Measurements from ENCODE around the gene AP3D1.
A peak's percentile ranks its signal among the peaks of the same experiment; 100 is the strongest.

The AP3D1 gene

DNA sequence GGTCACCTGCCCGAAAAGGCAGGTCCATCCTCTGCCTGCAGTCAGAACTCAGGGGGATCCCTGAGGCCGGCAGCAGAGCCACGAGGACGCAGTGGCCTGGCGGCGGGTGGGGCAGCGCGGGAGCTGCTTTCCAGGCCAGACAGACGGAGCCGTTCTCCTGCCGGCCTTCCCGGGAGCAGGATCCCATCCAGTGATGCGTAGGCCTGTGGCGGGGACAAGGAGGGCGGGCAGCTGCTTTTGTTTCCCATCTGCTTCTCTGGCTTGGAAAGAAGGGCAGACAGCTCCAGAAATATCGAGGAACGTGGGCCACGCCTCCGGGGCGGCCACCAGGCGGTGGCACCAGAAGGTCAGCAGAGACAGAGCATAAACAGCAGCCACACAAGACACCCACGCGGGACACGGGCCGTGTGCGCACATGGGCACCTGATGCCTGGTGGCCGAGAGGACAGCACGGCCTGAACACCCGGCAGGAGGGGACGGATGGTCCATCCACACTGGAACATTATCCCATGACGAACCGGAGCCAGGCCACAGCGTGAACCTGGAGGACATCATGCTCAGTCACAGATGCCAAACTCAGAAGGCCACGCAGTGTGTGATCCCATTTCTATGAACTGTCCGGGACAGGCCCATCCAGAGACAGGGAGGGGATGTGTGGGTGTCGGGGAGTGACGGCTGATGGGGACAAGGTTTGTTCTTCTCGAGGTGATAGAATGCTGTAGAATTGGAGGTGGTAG lies 86.4 kb downstream of the AP3D1 start:
- TF ChIP-seq, protein P1, sequence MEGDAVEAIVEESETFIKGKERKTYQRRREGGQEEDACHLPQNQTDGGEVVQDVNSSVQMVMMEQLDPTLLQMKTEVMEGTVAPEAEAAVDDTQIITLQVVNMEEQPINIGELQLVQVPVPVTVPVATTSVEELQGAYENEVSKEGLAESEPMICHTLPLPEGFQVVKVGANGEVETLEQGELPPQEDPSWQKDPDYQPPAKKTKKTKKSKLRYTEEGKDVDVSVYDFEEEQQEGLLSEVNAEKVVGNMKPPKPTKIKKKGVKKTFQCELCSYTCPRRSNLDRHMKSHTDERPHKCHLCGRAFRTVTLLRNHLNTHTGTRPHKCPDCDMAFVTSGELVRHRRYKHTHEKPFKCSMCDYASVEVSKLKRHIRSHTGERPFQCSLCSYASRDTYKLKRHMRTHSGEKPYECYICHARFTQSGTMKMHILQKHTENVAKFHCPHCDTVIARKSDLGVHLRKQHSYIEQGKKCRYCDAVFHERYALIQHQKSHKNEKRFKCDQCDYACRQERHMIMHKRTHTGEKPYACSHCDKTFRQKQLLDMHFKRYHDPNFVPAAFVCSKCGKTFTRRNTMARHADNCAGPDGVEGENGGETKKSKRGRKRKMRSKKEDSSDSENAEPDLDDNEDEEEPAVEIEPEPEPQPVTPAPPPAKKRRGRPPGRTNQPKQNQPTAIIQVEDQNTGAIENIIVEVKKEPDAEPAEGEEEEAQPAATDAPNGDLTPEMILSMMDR (IDR thresholded peaks at IDR 0.05; ENCODE audit: unreplicated experiment in 3 of 3): no peak
- Mint-ChIP-seq H3K36me3 (ENCODE audit: low read depth) (no peaks in the 10 kb centered on the region), H3K27ac (peak overlapping the region; percentile 58 to 70 (median 62)), H3K4me3 (peak overlapping the region in 2 of 3 experiments; percentile 27 to 33), H3K4me1 (peaks cover 20% of the 10 kb centered on the region), H3K27me3 (ENCODE audit: low read depth) (no peaks in the 10 kb centered on the region), H3K9me3 (no peaks in the 10 kb centered on the region)

DNA sequence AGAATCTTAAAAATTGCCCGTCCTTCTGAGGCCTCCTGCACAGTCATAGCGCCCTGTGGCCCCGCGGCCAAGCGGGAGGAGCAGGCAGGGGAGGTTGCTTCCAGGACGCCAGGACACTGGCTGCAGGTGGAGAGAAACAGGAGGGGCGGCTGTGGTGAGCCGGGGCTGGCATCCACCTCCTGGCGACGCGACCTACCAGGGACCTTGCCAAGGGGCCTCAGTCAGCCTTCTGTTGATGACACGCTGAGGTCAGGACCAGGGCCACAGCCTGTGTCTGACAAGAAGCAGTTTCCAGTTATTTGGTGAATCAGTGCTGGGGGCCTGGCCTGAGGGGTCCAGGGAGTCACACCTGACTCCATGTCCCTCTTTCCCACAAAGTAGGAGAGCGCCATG lies 87.0 kb downstream of the AP3D1 start:
- H3K27ac Mint-ChIP-seq: peak overlapping the region in 2 of 3 experiments; percentile 58 to 70
- H3K4me1 Mint-ChIP-seq: peaks cover 22% of the 10 kb centered on the region
- no peaks in the 10 kb centered on the region for H3K27me3 Mint-ChIP-seq (ENCODE audit: low read depth)
- H3K36me3 Mint-ChIP-seq (ENCODE audit: low read depth): no peaks in the 10 kb centered on the region
- peak overlapping the region in 1 of 3 experiments; percentile 27 for H3K4me3 Mint-ChIP-seq
- TF ChIP-seq, protein P1 (IDR thresholded peaks at IDR 0.05; ENCODE audit: unreplicated experiment in 3 of 3): no peak
- H3K9me3 Mint-ChIP-seq: no peaks in the 10 kb centered on the region

GRCh38 chr19:2063824-2064223 lies 87.5 kb downstream of the AP3D1 start:
- TF ChIP-seq, protein P1 (IDR thresholded peaks at IDR 0.05; ENCODE audit: unreplicated experiment in 3 of 3): no peak
- no peaks in the 10 kb centered on the region for H3K27me3 Mint-ChIP-seq (ENCODE audit: low read depth)
- H3K27ac Mint-ChIP-seq: peak overlapping the region; percentile 33 to 86 (median 85)
- H3K4me3 Mint-ChIP-seq: peak overlapping the region; percentile 54 to 71 (median 58)
- H3K4me1 Mint-ChIP-seq: peaks cover 27% of the 10 kb centered on the region
- H3K36me3 Mint-ChIP-seq (ENCODE audit: low read depth): no peaks in the 10 kb centered on the region
- no peaks in the 10 kb centered on the region for H3K9me3 Mint-ChIP-seq

- Mint-ChIP-seq H3K4me1 (peaks cover 27% of the 10 kb centered on the region), H3K9me3 (no peaks in the 10 kb centered on the region), H3K36me3 (ENCODE audit: low read depth) (no peaks in the 10 kb centered on the region), H3K27me3 (ENCODE audit: low read depth) (no peaks in the 10 kb centered on the region), H3K27ac (peak overlapping the region; percentile 98 to 100 (median 99)), H3K4me3 (peak overlapping the region; percentile 86 to 96 (median 94))
- TF ChIP-seq, protein P1 (IDR thresholded peaks at IDR 0.05; ENCODE audit: unreplicated experiment in 3 of 3): no peak
Observed at GRCh38 chr19:2062770-2063169, 88.6 kb downstream of the AP3D1 start.

DNA sequence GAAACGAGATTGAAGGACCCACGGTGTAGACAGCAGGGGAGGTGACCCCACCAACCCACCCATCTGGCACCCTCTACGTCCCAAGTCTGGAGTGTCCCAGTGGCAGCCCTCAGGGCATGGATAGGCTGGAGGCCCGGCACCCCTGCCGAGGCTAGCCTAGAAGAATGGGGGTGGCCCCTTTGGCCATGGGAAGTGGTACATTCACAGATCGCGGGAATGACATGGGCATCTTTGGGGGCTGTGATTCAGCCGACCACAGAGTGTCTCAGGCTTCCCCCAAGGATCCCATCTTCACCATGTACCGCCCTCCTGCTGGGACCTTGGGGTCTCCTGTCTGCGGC lies 89.0 kb downstream of the AP3D1 start:
- TF ChIP-seq, protein P1 (IDR thresholded peaks at IDR 0.05; ENCODE audit: unreplicated experiment in 3 of 3): no peak
- H3K9me3 Mint-ChIP-seq: no peaks in the 10 kb centered on the region
- H3K4me1 Mint-ChIP-seq: peaks cover 27% of the 10 kb centered on the region
- peak overlapping the region; percentile 86 to 96 (median 94) for H3K4me3 Mint-ChIP-seq
- no peaks in the 10 kb centered on the region for H3K27me3 Mint-ChIP-seq (ENCODE audit: low read depth)
- no peaks in the 10 kb centered on the region for H3K36me3 Mint-ChIP-seq (ENCODE audit: low read depth)
- peak overlapping the region; percentile 98 to 100 (median 99) for H3K27ac Mint-ChIP-seq

All from nephron (organoid).